Calu3 (cell line): ENCODE results near the gene WDR91. TPM values are rescaled to one million over a fixed set of nuclear protein-coding genes. Genes with fewer than 3 reads are reported as not detected.

ENCODE experiments used
- BruUV-seq: library from RNA; stranded (reverse); fragments of 400-500 nt; replicated peaks from 2 replicates; lab custom pipeline; 2021; lab: Mats Ljungman, UMichigan
- CTCF ChIA-PET: fragments of 300-600 bp; sonication (Branson Sonifier 250); formaldehyde crosslinking; loops from one replicate; lab custom pipeline; 2022; ENCODE audit warnings: antibody characterized with exemption; lab: Charles Lee
- DNase-seq: peaks from one replicate; pipeline ENCODE4 v3.0.0; 2022
- H3K27ac Mint-ChIP-seq: one replicate; pipeline ENCODE4 v1.8.0; 2022; ENCODE audit warnings: mixed read lengths; ENCODE audit not compliant: unreplicated experiment
- H3K27me3 Mint-ChIP-seq: one replicate; pipeline ENCODE4 v1.8.0; 2022; ENCODE audit warnings: mixed read lengths; ENCODE audit not compliant: unreplicated experiment
- H3K36me3 Mint-ChIP-seq: one replicate; pipeline ENCODE4 v1.8.0; 2022; ENCODE audit warnings: mild to moderate bottlenecking, moderate library complexity, mixed read lengths; ENCODE audit not compliant: insufficient read depth, unreplicated experiment
- H3K4me1 Mint-ChIP-seq: one replicate; pipeline ENCODE4 v1.8.0; 2022; ENCODE audit warnings: mild to moderate bottlenecking, low read depth, mixed read lengths; ENCODE audit not compliant: unreplicated experiment
- H3K4me3 Mint-ChIP-seq: one replicate; pipeline ENCODE4 v1.8.0; 2022; ENCODE audit warnings: mild to moderate bottlenecking, low read depth, moderate library complexity, mixed read lengths; ENCODE audit not compliant: unreplicated experiment
- H3K9me3 Mint-ChIP-seq: one replicate; pipeline ENCODE4 v1.8.0; 2022; ENCODE audit warnings: low read depth, mixed read lengths; ENCODE audit not compliant: unreplicated experiment
- intact Hi-C: fragments of 100-400 bp; cut with micrococcal nuclease; formaldehyde crosslinking; loops from one replicate; pipeline ENCODE4 v1.10.0; 2022; ENCODE audit not compliant: unreplicated experiment
- total RNA-seq: library from RNA; stranded (reverse); gene quantifications from 2 replicates; pipeline ENCODE4 v1.2.3, GENCODE V29; 2022
- TF ChIP-seq, protein P1 (sequence below): fragments of 200-600 bp; IDR thresholded peaks from one replicate; pipeline ENCODE4 v1.8.0; 2022; ENCODE audit warnings: antibody characterized with exemption; ENCODE audit not compliant: unreplicated experiment

Gene WDR91
- total RNA-seq, 1 experiment from 2014 or later, result 24.3 TPM

DNA sequence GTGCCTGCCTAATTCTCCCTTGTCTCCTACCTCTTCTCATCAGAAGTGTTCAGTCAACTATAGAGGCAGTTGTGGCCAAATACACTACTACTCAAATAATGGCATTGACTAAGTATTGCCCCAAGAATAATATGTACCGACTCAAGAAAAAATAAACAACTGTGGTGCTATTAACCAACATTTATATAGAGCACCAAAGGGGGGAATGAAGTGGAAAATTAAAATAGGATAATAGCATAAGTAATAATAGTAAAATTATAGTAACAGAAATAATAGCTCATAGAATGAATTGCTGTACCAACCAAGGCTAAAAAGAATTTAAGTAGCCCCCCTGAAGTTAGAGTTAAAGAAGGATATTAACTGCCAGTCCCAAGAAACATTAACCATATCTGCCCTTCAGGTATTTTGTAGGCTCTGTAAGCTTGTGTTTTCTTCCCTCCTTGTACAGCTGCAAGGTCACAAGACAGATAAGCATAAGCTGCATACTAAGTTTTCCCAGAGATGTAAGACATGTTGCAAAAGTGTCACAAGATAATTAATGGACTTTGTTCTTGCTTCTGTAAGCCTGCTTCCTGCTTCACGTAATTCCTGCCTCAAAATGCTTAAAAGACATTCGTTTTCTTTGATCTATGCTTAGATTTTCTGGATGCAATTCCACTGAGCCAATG, 29.9 kb downstream of the WDR91 start:
- H3K4me1 Mint-ChIP-seq, result peaks cover 45% of the 10 kb centered on the region
- H3K9me3 Mint-ChIP-seq, result no peaks in the 10 kb centered on the region
- TF ChIP-seq, protein P1, sequence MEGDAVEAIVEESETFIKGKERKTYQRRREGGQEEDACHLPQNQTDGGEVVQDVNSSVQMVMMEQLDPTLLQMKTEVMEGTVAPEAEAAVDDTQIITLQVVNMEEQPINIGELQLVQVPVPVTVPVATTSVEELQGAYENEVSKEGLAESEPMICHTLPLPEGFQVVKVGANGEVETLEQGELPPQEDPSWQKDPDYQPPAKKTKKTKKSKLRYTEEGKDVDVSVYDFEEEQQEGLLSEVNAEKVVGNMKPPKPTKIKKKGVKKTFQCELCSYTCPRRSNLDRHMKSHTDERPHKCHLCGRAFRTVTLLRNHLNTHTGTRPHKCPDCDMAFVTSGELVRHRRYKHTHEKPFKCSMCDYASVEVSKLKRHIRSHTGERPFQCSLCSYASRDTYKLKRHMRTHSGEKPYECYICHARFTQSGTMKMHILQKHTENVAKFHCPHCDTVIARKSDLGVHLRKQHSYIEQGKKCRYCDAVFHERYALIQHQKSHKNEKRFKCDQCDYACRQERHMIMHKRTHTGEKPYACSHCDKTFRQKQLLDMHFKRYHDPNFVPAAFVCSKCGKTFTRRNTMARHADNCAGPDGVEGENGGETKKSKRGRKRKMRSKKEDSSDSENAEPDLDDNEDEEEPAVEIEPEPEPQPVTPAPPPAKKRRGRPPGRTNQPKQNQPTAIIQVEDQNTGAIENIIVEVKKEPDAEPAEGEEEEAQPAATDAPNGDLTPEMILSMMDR, result no peak
- H3K4me3 Mint-ChIP-seq, result no peak overlapping the region
- no TSS peak for BruUV-seq
- peaks cover 58% of the 10 kb centered on the region for H3K36me3 Mint-ChIP-seq
- peak overlapping the region; percentile 39 for H3K27ac Mint-ChIP-seq
- no peaks in the 10 kb centered on the region for H3K27me3 Mint-ChIP-seq
- intact Hi-C loops, result no loop called here
- CTCF ChIA-PET, result no interaction called here
- no peak for DNase-seq

DNA sequence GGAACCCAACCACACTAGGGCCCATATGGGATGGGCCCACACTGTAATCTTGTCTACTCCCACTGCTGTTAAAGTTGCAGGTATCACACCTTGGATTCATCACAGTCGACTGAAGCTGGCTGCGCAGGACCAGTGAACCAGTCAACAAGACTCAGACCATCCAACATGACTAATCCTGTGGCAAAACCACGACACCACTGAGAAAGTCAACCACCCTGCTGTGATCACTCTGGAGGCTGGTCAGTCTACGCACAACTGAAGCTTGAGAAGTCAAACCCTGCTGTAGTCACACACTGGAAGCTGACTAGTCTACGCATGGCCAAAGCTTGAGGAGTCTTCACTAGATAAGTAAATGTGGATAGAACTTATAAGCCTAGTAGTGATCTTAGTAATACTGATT, 31.2 kb downstream of the WDR91 start:
- TF ChIP-seq, protein P1, result no peak
- Mint-ChIP-seq H3K27me3 (no peaks in the 10 kb centered on the region), H3K4me1 (peaks cover 55% of the 10 kb centered on the region), H3K4me3 (no peak overlapping the region), H3K36me3 (peaks cover 59% of the 10 kb centered on the region), H3K27ac (peak overlapping the region; percentile 39), H3K9me3 (no peaks in the 10 kb centered on the region)
- CTCF ChIA-PET, result interaction anchor here (0.6 to 0.7 kb wide), 3 partner anchors 11 to 139 kb away, joined by 3 read pairs; no protein-coding TSS in a partner anchor
- BruUV-seq, result no TSS peak
- intact Hi-C loops, result no loop called here
- DNase-seq, result no peak

DNA sequence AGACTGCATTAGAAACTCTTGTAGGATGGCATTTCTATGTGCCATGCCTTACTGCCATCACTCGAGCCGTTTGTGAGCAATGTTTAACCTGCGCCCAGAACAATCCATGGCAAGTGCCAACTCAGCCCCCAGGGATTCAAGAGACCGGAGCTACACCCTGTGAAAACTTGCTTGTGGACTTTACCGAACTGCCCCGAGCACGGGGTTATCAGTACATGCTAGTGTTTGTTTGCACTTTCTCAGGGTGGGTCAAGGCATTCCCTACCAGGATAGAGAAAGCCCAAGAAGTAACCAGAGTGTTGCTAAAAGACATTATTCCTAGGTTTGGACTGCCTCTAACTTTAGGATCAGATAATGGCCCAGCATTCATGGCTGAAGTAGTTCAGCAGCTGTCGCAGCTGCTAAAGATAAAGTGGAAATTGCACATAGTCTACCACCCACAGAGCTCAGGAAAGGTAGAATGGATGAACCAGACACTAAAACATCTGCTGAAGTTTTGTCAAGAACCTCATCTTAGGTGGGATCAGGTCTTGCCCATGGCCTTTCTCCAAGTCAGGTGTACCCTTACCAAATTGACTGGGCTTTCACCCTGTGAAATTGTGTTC, 31.9 kb downstream of the WDR91 start:
- Mint-ChIP-seq H3K9me3 (no peaks in the 10 kb centered on the region), H3K36me3 (peaks cover 60% of the 10 kb centered on the region), H3K27ac (peak overlapping the region; percentile 98), H3K4me1 (peaks cover 62% of the 10 kb centered on the region), H3K27me3 (no peaks in the 10 kb centered on the region), H3K4me3 (peak overlapping the region; percentile 78)
- CTCF ChIA-PET, result interaction anchor here (1.2 kb wide), 1 partner anchor 30 kb away, joined by 4 read pairs; no protein-coding TSS in a partner anchor
- TF ChIP-seq, protein P1, result no peak
- intact Hi-C loops, result loop anchor here (10.0 kb wide), 3 partner anchors 75 to 535 kb away; partner anchors contain the start of gene BPGM
- no peak for DNase-seq
- no TSS peak for BruUV-seq

DNA sequence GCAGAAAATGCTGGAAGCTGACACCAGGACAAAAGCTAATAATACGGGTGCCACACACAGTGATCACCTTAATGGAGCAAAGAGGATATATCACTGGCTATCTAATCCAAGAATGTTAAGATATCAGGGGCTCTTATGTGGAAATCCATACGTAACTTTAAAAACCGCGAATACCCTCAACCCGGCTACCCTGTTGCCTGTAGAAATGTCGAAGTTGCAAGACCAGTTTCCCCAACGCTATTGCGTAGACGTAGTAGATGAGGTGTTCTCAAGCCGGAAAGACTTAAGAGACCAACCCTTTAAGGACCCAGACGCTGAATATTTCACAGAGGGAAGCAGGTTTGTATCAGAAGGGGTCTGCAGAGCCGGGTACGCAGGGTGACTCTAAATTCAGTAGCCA, 33.0 kb downstream of the WDR91 start:
- no TSS peak for BruUV-seq
- TF ChIP-seq, protein P1, result no peak
- Mint-ChIP-seq H3K4me1 (peaks cover 68% of the 10 kb centered on the region), H3K27ac (peak overlapping the region; percentile 98), H3K27me3 (no peaks in the 10 kb centered on the region), H3K4me3 (peak overlapping the region; percentile 78), H3K36me3 (peaks cover 58% of the 10 kb centered on the region), H3K9me3 (no peaks in the 10 kb centered on the region)
- CTCF ChIA-PET, result interaction anchor here (0.9 to 1.3 kb wide), 3 partner anchors 9 to 96 kb away, joined by 3 to 5 read pairs (median 4); no protein-coding TSS in a partner anchor
- intact Hi-C loops, result loop anchor here (10.0 kb wide), 3 partner anchors 76 to 534 kb away; partner anchors contain the start of gene BPGM
- peak; percentile 74 for DNase-seq
